A204.1 (cell line): Measurements from ENCODE around the gene CA6.
"Not testable (repeated sequence)": the region's sequence is repeated elsewhere in the genome, so short reads cannot be mapped to it uniquely, and the experiment has no call there.

Experiments used
- FAIRE-seq: peaks from 2 replicates; lab custom pipeline; 2012; peaks lifted over from hg19 to GRCh38; lab: Jason Lieb, UNC

CA6 gene

GRCh38 chr1:8926707-8927694 lies 18.7 kb upstream of the CA6 start:
- FAIRE-seq: no peak

- no peak for FAIRE-seq
Observed at GRCh38 chr1:8930116-8930515, 15.6 kb upstream of the CA6 start.

GRCh38 chr1:8937051-8937450 lies 8.6 kb upstream of the CA6 start:
- FAIRE-seq: not testable (repeated sequence)

- FAIRE-seq: no peak
Observed at GRCh38 chr1:8937701-8938100, 8.0 kb upstream of the CA6 start.

- no peak for FAIRE-seq
Observed at GRCh38 chr1:8938232-8938999, 7.3 kb upstream of the CA6 start.

GRCh38 chr1:8939000-8939265 lies 6.7 kb upstream of the CA6 start:
- FAIRE-seq: no peak

GRCh38 chr1:8939362-8939995 lies 6.2 kb upstream of the CA6 start:
- FAIRE-seq: no peak

- no peak for FAIRE-seq
Observed at GRCh38 chr1:8941906-8942305, 3.8 kb upstream of the CA6 start.

- no peak for FAIRE-seq
Observed at GRCh38 chr1:8943498-8944405, 1.9 kb upstream of the CA6 start.

- no peak for FAIRE-seq
Observed at GRCh38 chr1:8947127-8947691, 1.5 kb downstream of the CA6 start.

GRCh38 chr1:8950309-8950708 lies 4.6 kb downstream of the CA6 start:
- no peak for FAIRE-seq

GRCh38 chr1:8951231-8951630 lies 5.6 kb downstream of the CA6 start:
- no peak for FAIRE-seq

GRCh38 chr1:8955406-8955805 lies 9.7 kb downstream of the CA6 start:
- FAIRE-seq: no peak

GRCh38 chr1:8956461-8957349 lies 11.0 kb downstream of the CA6 start:
- FAIRE-seq: no peak

GRCh38 chr1:8962812-8963530 lies 17.3 kb downstream of the CA6 start:
- no peak for FAIRE-seq

- no peak for FAIRE-seq
Observed at GRCh38 chr1:8963963-8964362, 18.3 kb downstream of the CA6 start.

- no peak for FAIRE-seq
Observed at GRCh38 chr1:8965121-8965820, 19.6 kb downstream of the CA6 start.

- no peak for FAIRE-seq
Observed at GRCh38 chr1:8966606-8967005, 20.9 kb downstream of the CA6 start.

GRCh38 chr1:8968902-8969301 lies 23.2 kb downstream of the CA6 start:
- FAIRE-seq: not testable (repeated sequence)
